ENCODE data around the gene PHRF1. TPM values are rescaled to one million over a fixed set of nuclear protein-coding genes. Genes with fewer than 3 reads are reported as not detected.

PHRF1 gene
- total RNA-seq, 1 donor from 2014 or later, result 21.1 TPM

- Histone ChIP-seq H3K36me3 (ENCODE audit: control insufficient read depth, insufficient read depth, low read length) (peaks cover 50% of the 10 kb centered on the region), H3K27me3 (ENCODE audit: control insufficient read depth, insufficient read depth, low read length) (no peaks in the 10 kb centered on the region), H3K4me3 (ENCODE audit: low read depth, low read length) (no peak overlapping the region)
- no peak for DNase-seq (ENCODE audit: low read depth)
- FAIRE-seq, result no peak
- TF ChIP-seq, protein P1, sequence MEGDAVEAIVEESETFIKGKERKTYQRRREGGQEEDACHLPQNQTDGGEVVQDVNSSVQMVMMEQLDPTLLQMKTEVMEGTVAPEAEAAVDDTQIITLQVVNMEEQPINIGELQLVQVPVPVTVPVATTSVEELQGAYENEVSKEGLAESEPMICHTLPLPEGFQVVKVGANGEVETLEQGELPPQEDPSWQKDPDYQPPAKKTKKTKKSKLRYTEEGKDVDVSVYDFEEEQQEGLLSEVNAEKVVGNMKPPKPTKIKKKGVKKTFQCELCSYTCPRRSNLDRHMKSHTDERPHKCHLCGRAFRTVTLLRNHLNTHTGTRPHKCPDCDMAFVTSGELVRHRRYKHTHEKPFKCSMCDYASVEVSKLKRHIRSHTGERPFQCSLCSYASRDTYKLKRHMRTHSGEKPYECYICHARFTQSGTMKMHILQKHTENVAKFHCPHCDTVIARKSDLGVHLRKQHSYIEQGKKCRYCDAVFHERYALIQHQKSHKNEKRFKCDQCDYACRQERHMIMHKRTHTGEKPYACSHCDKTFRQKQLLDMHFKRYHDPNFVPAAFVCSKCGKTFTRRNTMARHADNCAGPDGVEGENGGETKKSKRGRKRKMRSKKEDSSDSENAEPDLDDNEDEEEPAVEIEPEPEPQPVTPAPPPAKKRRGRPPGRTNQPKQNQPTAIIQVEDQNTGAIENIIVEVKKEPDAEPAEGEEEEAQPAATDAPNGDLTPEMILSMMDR (IDR thresholded peaks at IDR 0.05; ENCODE audit: insufficient read depth, low read length, severe bottlenecking), result no peak
Observed at GRCh38 chr11:593347-593746, 17.1 kb downstream of the PHRF1 start.

- no peak for DNase-seq (ENCODE audit: low read depth)
- H3K27me3 ChIP-seq (ENCODE audit: control insufficient read depth, insufficient read depth, low read length), result no peaks in the 10 kb centered on the region
Observed at GRCh38 chr11:595400-595799, 19.1 kb downstream of the PHRF1 start.

GRCh38 chr11:596374-596773, 20.1 kb downstream of the PHRF1 start:
- no peak for DNase-seq (ENCODE audit: low read depth)
- FAIRE-seq, result no peak
- Histone ChIP-seq H3K27me3 (ENCODE audit: control insufficient read depth, insufficient read depth, low read length) (no peaks in the 10 kb centered on the region), H3K4me3 (ENCODE audit: low read depth, low read length) (no peak overlapping the region), H3K36me3 (ENCODE audit: control insufficient read depth, insufficient read depth, low read length) (peaks cover 45% of the 10 kb centered on the region)
- TF ChIP-seq, protein P1 (IDR thresholded peaks at IDR 0.05; ENCODE audit: insufficient read depth, low read length, severe bottlenecking), result no peak

More at GRCh38 chr11:595400-595799, 19.1 kb downstream of the PHRF1 start:
- TF ChIP-seq, protein P1 (IDR thresholded peaks at IDR 0.05; ENCODE audit: insufficient read depth, low read length, severe bottlenecking), result no peak
- peaks cover 46% of the 10 kb centered on the region for H3K36me3 ChIP-seq (ENCODE audit: control insufficient read depth, insufficient read depth, low read length)
- H3K4me3 ChIP-seq (ENCODE audit: low read depth, low read length), result no peak overlapping the region
- no peak for FAIRE-seq

- TF ChIP-seq, protein P1 (IDR thresholded peaks at IDR 0.05; ENCODE audit: insufficient read depth, low read length, severe bottlenecking), result no peak
- no peak for FAIRE-seq
- peaks cover 53% of the 10 kb centered on the region for H3K36me3 ChIP-seq (ENCODE audit: control insufficient read depth, insufficient read depth, low read length)
- no peaks in the 10 kb centered on the region for H3K27me3 ChIP-seq (ENCODE audit: control insufficient read depth, insufficient read depth, low read length)
- no peak overlapping the region for H3K4me3 ChIP-seq (ENCODE audit: low read depth, low read length)
- no peak for DNase-seq (ENCODE audit: low read depth)
Observed at GRCh38 chr11:597166-597725, 21.0 kb downstream of the PHRF1 start.

GRCh38 chr11:598005-598680, 21.9 kb downstream of the PHRF1 start:
- TF ChIP-seq, protein P1 (IDR thresholded peaks at IDR 0.05; ENCODE audit: insufficient read depth, low read length, severe bottlenecking), result no peak
- H3K36me3 ChIP-seq (ENCODE audit: control insufficient read depth, insufficient read depth, low read length), result peaks cover 48% of the 10 kb centered on the region
- no peak for FAIRE-seq
- no peak for DNase-seq (ENCODE audit: low read depth)
- no peaks in the 10 kb centered on the region for H3K27me3 ChIP-seq (ENCODE audit: control insufficient read depth, insufficient read depth, low read length)
- H3K4me3 ChIP-seq (ENCODE audit: low read depth, low read length), result no peak overlapping the region
